K562 (cell line): ENCODE data around the gene VPS35L. TPM values are rescaled to one million over a fixed set of nuclear protein-coding genes. Genes with fewer than 3 reads are reported as not detected.

ENCODE experiments used
- ATAC-seq: fragments of 200-7000 bp; cut with Tn5 transposase; 3 replicates; pipeline ENCODE4 v1.9.1; 2020; ENCODE audit warnings: moderate library complexity
- BruUV-seq: library from RNA; stranded (reverse); fragments of 400-500 nt; replicated peaks from 2 replicates; lab custom pipeline; 2021; lab: Mats Ljungman, UMichigan
- CTCF ChIA-PET: fragments of 300-600 bp; formaldehyde crosslinking; extraction: SDS; loops from one replicate; lab custom pipeline; 2021; ENCODE audit warnings: low intra/inter-chr PET ratio; lab: Yijun Ruan, JAX
- POLR2A ChIA-PET: fragments of 300-600, 350-650 bp; sonication (Branson Sonifier 250); formaldehyde crosslinking; extraction: SDS; loops from one replicate; lab custom pipeline; 2021; ENCODE audit warnings: antibody characterized with exemption, inconsistent platforms; lab: Yijun Ruan, JAX
- DNase-seq, 4 experiments: peaks; one replicate each; pipeline versions ENCODE4 v3.0.0 to v3.0.0-alpha.2; 2011 to 2018; ENCODE audit warnings: low spot score in 3 of 4, mixed read lengths in 3 of 4; ENCODE audit errors: extremely low read depth in 1 of 4
- FAIRE-seq: peaks from 2 replicates; lab custom pipeline; 2011; peaks lifted over from hg19 to GRCh38; lab: Jason Lieb, UNC
- H2AFZ ChIP-seq: 2 replicates; pipeline ENCODE4 v1.6.0; 2011; ENCODE audit warnings: low read depth, low read length, control low read depth, inconsistent platforms
- H3K27ac ChIP-seq: fragments of 200-600 bp; 3 replicates; pipeline ENCODE4 v1.8.0; 2011; ENCODE audit warnings: low read depth, mild to moderate bottlenecking, control low read depth, inconsistent platforms, low read length, moderate library complexity, mixed read lengths; ENCODE audit errors: extremely low read depth
- H3K27me3 ChIP-seq, 2 experiments: fragments of 300-600 bp in 1 of 2; 2 replicates in 1 of 2; 3 replicates in 1 of 2; pipeline versions ENCODE4 v1.6.0 to v1.8.0; 2011; ENCODE audit warnings: inconsistent platforms in 2 of 2, low read length in 2 of 2, mild to moderate bottlenecking in 1 of 2, mixed read lengths in 1 of 2, moderate library complexity in 1 of 2; ENCODE audit not compliant: control insufficient read depth in 2 of 2, insufficient read depth in 2 of 2
- H3K36me3 ChIP-seq: fragments of 300-600 bp; 3 replicates; pipeline ENCODE4 v1.8.0; 2011; ENCODE audit warnings: mild to moderate bottlenecking, low read length, inconsistent platforms; ENCODE audit not compliant: control insufficient read depth, insufficient read depth
- H3K4me1 ChIP-seq, 2 experiments: fragments of 200-600 bp in 1 of 2; replicated peaks in 1 of 2; 2 replicates in 1 of 2; 3 replicates in 1 of 2; pipeline versions ENCODE4 v1.5.1 to v1.8.0; 2011; ENCODE audit warnings: inconsistent platforms in 2 of 2, low read length in 2 of 2, mild to moderate bottlenecking in 1 of 2, mixed read lengths in 1 of 2, moderate library complexity in 1 of 2; ENCODE audit not compliant: control insufficient read depth in 2 of 2, insufficient read depth in 2 of 2
- H3K4me2 ChIP-seq: 2 replicates; pipeline ENCODE4 v1.6.1; 2011; ENCODE audit warnings: low read length, control low read depth, inconsistent platforms, mixed read lengths; ENCODE audit not compliant: insufficient read depth
- H3K4me3 ChIP-seq: fragments of 200-600 bp; sonication (generic), shearing (Covaris generic); 2 replicates; pipeline ENCODE4 v1.5.1; 2016; ENCODE audit warnings: control low read depth, inconsistent platforms
- H3K79me2 ChIP-seq: fragments of 200-600 bp; 3 replicates; pipeline ENCODE4 v1.8.0; 2011; ENCODE audit warnings: low read length, inconsistent platforms; ENCODE audit not compliant: control insufficient read depth, insufficient read depth
- H3K9ac ChIP-seq, 2 experiments: 2 replicates each; pipeline versions ENCODE4 v1.6.0 to v1.6.1; 2011; ENCODE audit warnings: low read depth in 2 of 2, low read length in 2 of 2, control low read depth in 1 of 2, inconsistent platforms in 1 of 2, mild to moderate bottlenecking in 1 of 2, mixed read lengths in 1 of 2; ENCODE audit not compliant: insufficient read depth in 1 of 2
- H3K9me1 ChIP-seq: one replicate; pipeline ENCODE4 v1.6.0; 2011; ENCODE audit warnings: inconsistent platforms, mild to moderate bottlenecking, low read length, moderate library complexity; ENCODE audit not compliant: control insufficient read depth, insufficient read depth
- H3K9me3 ChIP-seq: replicated peaks from 2 replicates; pipeline ENCODE4 v1.5.1; 2011; ENCODE audit warnings: low read depth, low read length, inconsistent platforms; ENCODE audit not compliant: control insufficient read depth, insufficient read depth
- H4K20me1 ChIP-seq: replicated peaks from 2 replicates; pipeline ENCODE4 v1.6.1; 2011; ENCODE audit warnings: low read length, inconsistent platforms, mixed read lengths; ENCODE audit not compliant: control insufficient read depth, insufficient read depth
- BRCA1 ChIP-seq, 2 experiments: fragments of 450-650 bp in 1 of 2; sonication (generic) in 1 of 2; formaldehyde crosslinking in 1 of 2; IDR thresholded peaks; 2 replicates each; pipeline versions ENCODE4 v1.5.0 to v1.6.1; 2017 to 2020; ENCODE audit warnings: mild to moderate bottlenecking in 1 of 2, missing genetic modification reagents in 1 of 2
- CBFA2T3 ChIP-seq: fragments of 450-650 bp; IDR thresholded peaks from 2 replicates; pipeline ENCODE4 v1.6.1; 2017
- GTF2F1 ChIP-seq: IDR thresholded peaks from 2 replicates; pipeline ENCODE4 v1.6.1; 2011; ENCODE audit warnings: low read depth, low read length, improper control_type of control experiment
- LARP7 ChIP-seq: fragments of 450-650 bp; IDR thresholded peaks from 2 replicates; pipeline ENCODE4 v1.6.1; 2016
- MAFG ChIP-seq: fragments of 450-650 bp; conservative IDR thresholded peaks from 2 replicates; pipeline ENCODE4 v1.6.1; 2016; ENCODE audit warnings: missing genetic modification characterization, missing compliant biosample characterization
- MAFK ChIP-seq: IDR thresholded peaks from 2 replicates; pipeline ENCODE4 v1.6.1; 2011; ENCODE audit warnings: low read length, improper control_type of control experiment
- NFE2 ChIP-seq: IDR thresholded peaks from 2 replicates; pipeline ENCODE4 v1.6.1; 2014; ENCODE audit warnings: antibody characterized with exemption, low read depth
- NFIC ChIP-seq: fragments of 450-650 bp; IDR thresholded peaks from 2 replicates; pipeline ENCODE4 v1.6.1; 2017; ENCODE audit warnings: mild to moderate bottlenecking, inconsistent platforms
- NKRF ChIP-seq: fragments of 450-650 bp; IDR thresholded peaks from 2 replicates; pipeline ENCODE4 v1.6.1; 2016; ENCODE audit warnings: borderline replicate concordance
- PCBP2 ChIP-seq: fragments of 200-400 bp; formaldehyde crosslinking; IDR thresholded peaks from 2 replicates; pipeline ENCODE4 v1.6.1; 2018; ENCODE audit warnings: low read length, low read depth, mild to moderate bottlenecking, moderate library complexity; ENCODE audit not compliant: poor library complexity, severe bottlenecking
- PTBP1 ChIP-seq: fragments of 200-400 bp; formaldehyde crosslinking; IDR thresholded peaks from 2 replicates; pipeline ENCODE4 v1.6.1; 2017; ENCODE audit warnings: low read depth, low read length
- SAFB ChIP-seq: fragments of 200-400 bp; formaldehyde crosslinking; IDR thresholded peaks from 2 replicates; pipeline ENCODE4 v1.6.1; 2017; ENCODE audit warnings: low read depth, low read length, borderline replicate concordance
- TRIM24 ChIP-seq, 2 experiments: fragments of 450-650 bp; IDR thresholded peaks; 2 replicates each; pipeline ENCODE4 v1.6.1; 2016
- U2AF1 ChIP-seq: fragments of 200-400 bp; formaldehyde crosslinking; optimal IDR thresholded peaks from 2 replicates; pipeline ENCODE3; 2017; ENCODE audit warnings: mild to moderate bottlenecking, low read depth, low read length, moderate library complexity
- USF1 ChIP-seq: sonication (generic); formaldehyde crosslinking; IDR thresholded peaks from 2 replicates; pipeline ENCODE4 v1.9.0; 2022; ENCODE audit warnings: mild to moderate bottlenecking, missing genetic modification reagents
- ZBTB8A ChIP-seq: fragments of 450-650 bp; IDR thresholded peaks from 2 replicates; pipeline ENCODE4 v1.6.1; 2018; ENCODE audit warnings: mild to moderate bottlenecking, moderate library complexity; ENCODE audit not compliant: partially characterized antibody
- ZNF217 ChIP-seq: sonication (generic); formaldehyde crosslinking; IDR thresholded peaks from 2 replicates; pipeline ENCODE4 v1.8.0; 2022; ENCODE audit warnings: mild to moderate bottlenecking, missing genetic modification reagents
- ZNF316 ChIP-seq: fragments of 450-650 bp; IDR thresholded peaks from 2 replicates; pipeline ENCODE4 v1.6.1; 2016
- WGBS: fragments of 100-300 bp; shearing (Covaris generic); methylation state at CpG from one replicate; pipeline ENCODE4 v1.1.6; 2016; ENCODE audit warnings: low coverage, mixed read lengths; ENCODE audit not compliant: insufficient coverage; ENCODE audit errors: missing lambda C conversion rate; 5-methylcytosine and 5-hydroxymethylcytosine counted together
- in situ Hi-C: fragments of 300-500 bp; cut with MboI; formaldehyde crosslinking; loops from 4 replicates; pipeline ENCODE4 v1.15.0; 2018; ENCODE audit warnings: inconsistent platforms, mixed read lengths
- intact Hi-C: fragments of 100-400 bp; cut with micrococcal nuclease; formaldehyde crosslinking; loops from 2 replicates; pipeline ENCODE4 v1.14.2; 2022
- polyA plus RNA-seq, 8 experiments: library from polyadenylated mRNA; depleted of rRNA in 4 of 8; stranded (reverse) in 5 of 8; unstranded in 3 of 8; fragments of >200 nt; fragmentation: Nextera tagmentation in 2 of 8; fragmentation: Illumina TruSeq in 1 of 8; extraction: Ambion mirVana in 2 of 8; extraction: Trizol in 1 of 8; gene quantifications; 2 replicates each; pipeline versions ENCODE4 v1.2.1 to v1.2.3, GENCODE V29; 2011 to 2014; ENCODE audit warnings: inconsistent platforms in 1 of 8, missing spikeins in 1 of 8
- total RNA-seq, 7 experiments: library from RNA; depleted of rRNA in 6 of 7; stranded (reverse); fragments of >200 nt in 6 of 7; fragmentation: Illumina TruSeq in 2 of 7; extraction: Trizol in 2 of 7; gene quantifications; 2 replicates each; pipeline versions ENCODE4 v1.2.1 to v1.2.3, GENCODE V29; 2011 to 2021; ENCODE audit warnings: low replicate concordance in 1 of 7
- TF ChIP-seq, protein P1 (sequence below): sonication (generic); IDR thresholded peaks from 2 replicates; pipeline ENCODE4 v1.6.1; 2016
- TF ChIP-seq, protein P2 (sequence below): fragments of 450-650 bp; IDR thresholded peaks from 2 replicates; pipeline ENCODE4 v1.6.1; 2016; ENCODE audit warnings: low read depth, mild to moderate bottlenecking, moderate library complexity

Gene VPS35L
- total and polyA plus RNA-seq, 9 of the 15 experiments (the other 6 are each of a cell fraction or from before 2014, with no cell fraction given) = 10.2 to 30.4 (median 20.1) TPM

- peak; percentile 21 to 43 (median 22) for DNase-seq
- H3K9me1 ChIP-seq = no peaks in the 10 kb centered on the region
- no peak for FAIRE-seq
- peaks cover 14 to 34% of the 10 kb centered on the region in 2 experiments; a peak in 4 of 5 replicates for H3K4me1 ChIP-seq
- ChIA-PET CTCF (no interaction called here), POLR2A (interaction anchor here (0.7 to 1.4 kb wide), 3 partner anchors 9 to 559 kb away, joined by 3 to 4 read pairs (median 3); no protein-coding TSS in a partner anchor)
- 51% methylated on average over 7 of the region's 8 CpGs for WGBS
- no peak overlapping the region for H3K4me3 ChIP-seq
- H2AFZ ChIP-seq = no peak overlapping the region
- no TSS peak for BruUV-seq
- no peaks in the 10 kb centered on the region for H3K27me3 ChIP-seq
- in situ Hi-C loops (loop anchor here (10.0 kb wide), 1 partner anchor 433 kb away; no protein-coding TSS in a partner anchor), intact Hi-C loops (no loop called here)
- H3K9ac ChIP-seq = no peak overlapping the region; a peak in 1 of 4 replicates
- H4K20me1 ChIP-seq = no peaks in the 10 kb centered on the region
- no peak for ATAC-seq
- no peak overlapping the region for H3K27ac ChIP-seq
- no peaks in the 10 kb centered on the region for H3K9me3 ChIP-seq
- peaks cover 38% of the 10 kb centered on the region for H3K36me3 ChIP-seq
- no peak overlapping the region for H3K4me2 ChIP-seq
- peaks cover 43% of the 10 kb centered on the region for H3K79me2 ChIP-seq
- no peak for TF ChIP-seq PCBP2
- no peak for TF ChIP-seq USF1
- no peak for TF ChIP-seq NKRF
- peak; percentile 28; the same call in 1 of the 2 replicates for TF ChIP-seq ZNF316
- 0 out of 2 replicates have a peak, but pooled peaks have one; percentile 2 for TF ChIP-seq CBFA2T3
- no peak for TF ChIP-seq GTF2F1
- TF ChIP-seq ZBTB8A = no peak
- TF ChIP-seq TRIM24 (IDR thresholded peaks at IDR 0.05) = no peak
- TF ChIP-seq MAFG = 0 out of 2 replicates have a peak, but pooled peaks have one; percentile 11
- TF ChIP-seq NFIC = peak; percentile 84
- no peak for TF ChIP-seq ZNF217
- TF ChIP-seq LARP7 = no peak
- TF ChIP-seq, protein P1, sequence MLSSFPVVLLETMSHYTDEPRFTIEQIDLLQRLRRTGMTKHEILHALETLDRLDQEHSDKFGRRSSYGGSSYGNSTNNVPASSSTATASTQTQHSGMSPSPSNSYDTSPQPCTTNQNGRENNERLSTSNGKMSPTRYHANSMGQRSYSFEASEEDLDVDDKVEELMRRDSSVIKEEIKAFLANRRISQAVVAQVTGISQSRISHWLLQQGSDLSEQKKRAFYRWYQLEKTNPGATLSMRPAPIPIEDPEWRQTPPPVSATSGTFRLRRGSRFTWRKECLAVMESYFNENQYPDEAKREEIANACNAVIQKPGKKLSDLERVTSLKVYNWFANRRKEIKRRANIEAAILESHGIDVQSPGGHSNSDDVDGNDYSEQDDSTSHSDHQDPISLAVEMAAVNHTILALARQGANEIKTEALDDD = peak; percentile 37; the same call in 1 of the 2 replicates
- TF ChIP-seq, protein P2, sequence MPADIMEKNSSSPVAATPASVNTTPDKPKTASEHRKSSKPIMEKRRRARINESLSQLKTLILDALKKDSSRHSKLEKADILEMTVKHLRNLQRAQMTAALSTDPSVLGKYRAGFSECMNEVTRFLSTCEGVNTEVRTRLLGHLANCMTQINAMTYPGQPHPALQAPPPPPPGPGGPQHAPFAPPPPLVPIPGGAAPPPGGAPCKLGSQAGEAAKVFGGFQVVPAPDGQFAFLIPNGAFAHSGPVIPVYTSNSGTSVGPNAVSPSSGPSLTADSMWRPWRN = no peak
- peak; percentile 31 for TF ChIP-seq MAFK
- no peak for TF ChIP-seq SAFB
- TF ChIP-seq PTBP1 = no peak
- no peak for TF ChIP-seq BRCA1 (IDR thresholded peaks at IDR 0.05)
- TF ChIP-seq BRCA1 (CRISPR knock-in tag; IDR thresholded peaks at IDR 0.05) = no peak
- no peak for TF ChIP-seq U2AF1
- peak; percentile 25; the same call in 1 of the 2 replicates for TF ChIP-seq NFE2
Observed at GRCh38 chr16:19517424-19518089, 37.9 kb upstream of the VPS35L start.
